ENCODE results near the gene AK8. TPM values are rescaled to one million over a fixed set of nuclear protein-coding genes. Genes with fewer than 3 reads are reported as not detected.

Gene AK8
- total RNA-seq, 1 experiment from 2014 or later, result 2.5 TPM

DNA sequence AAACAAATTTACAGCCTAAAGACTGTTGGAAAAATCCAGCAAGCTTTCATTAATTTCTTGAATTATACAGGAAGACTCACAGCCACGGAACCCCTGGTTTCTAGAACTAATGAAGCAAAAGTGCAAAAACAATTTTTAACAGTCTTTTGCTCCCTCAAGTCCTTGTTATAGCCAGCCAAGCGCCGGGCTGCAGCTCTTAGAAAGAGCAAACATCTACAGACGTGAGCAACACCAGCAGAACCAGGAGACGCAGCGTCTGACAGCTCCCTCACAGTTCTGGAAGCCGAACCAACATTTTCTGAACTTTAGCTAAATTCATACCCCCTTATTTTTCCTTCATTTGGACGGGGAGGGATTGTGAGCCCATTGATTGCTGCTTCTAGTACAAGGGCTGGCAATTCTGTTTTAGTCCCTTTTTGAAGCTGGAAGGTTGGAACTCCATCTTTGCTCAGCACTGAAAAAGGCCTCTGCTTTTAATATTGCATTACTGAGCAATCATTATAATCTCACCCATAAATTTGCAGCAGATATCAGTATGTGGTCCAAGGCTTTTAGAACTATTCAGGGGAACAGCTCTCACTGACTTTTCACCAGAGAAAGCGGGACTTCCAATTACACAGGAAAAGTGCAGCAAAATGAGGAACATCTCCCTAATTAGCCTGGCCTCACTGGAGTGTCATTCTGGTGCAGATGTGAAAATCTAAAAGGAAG is 45.8 kb downstream of the AK8 start:
- POLR2A ChIA-PET, result no interaction called here

More for the DNA sequence above, 45.8 kb downstream of the AK8 start:
- ATAC-seq, result no peak
- CTCF ChIA-PET, result no interaction called here
- H3K36me3 ChIP-seq (ENCODE audit: control insufficient read depth in 1 of 2, insufficient read depth in 2 of 2, low read length in 2 of 2), result no peaks in the 10 kb centered on the region
- no peaks in the 10 kb centered on the region for H3K79me2 ChIP-seq (ENCODE audit: insufficient read depth, low read length)
- no peaks in the 10 kb centered on the region for H3K9me3 ChIP-seq (ENCODE audit: control insufficient read depth in 1 of 2, insufficient read depth in 1 of 2, low read depth in 1 of 2, low read length in 2 of 2)
- no peak overlapping the region for H3K4me2 ChIP-seq (ENCODE audit: low read length)
- no peak overlapping the region for H3K9ac ChIP-seq (ENCODE audit: low read length)
- H3K27ac ChIP-seq (ENCODE audit: low read depth, low read length), result no peak overlapping the region
- no peak for DNase-seq (ENCODE audit: low read depth, low spot score)
- no peak overlapping the region for H2AFZ ChIP-seq (ENCODE audit: low read depth, low read length, poor library complexity, severe bottlenecking)
- H3K9me2 ChIP-seq (ENCODE audit: insufficient read depth), result no peaks in the 10 kb centered on the region
- BruUV-seq (replicated peaks), result no TSS peak
- TF ChIP-seq ZFX (IDR thresholded peaks at IDR 0.05) (no peak), SRF (IDR thresholded peaks at IDR 0.05; ENCODE audit: low read depth) (no peak), FOSL1 (IDR thresholded peaks at IDR 0.05; ENCODE audit: low read depth) (no peak), SIN3A (IDR thresholded peaks at IDR 0.05; ENCODE audit: low read depth) (no peak), TCF7L2 (IDR thresholded peaks at IDR 0.05; ENCODE audit: borderline replicate concordance, extremely low read depth, insufficient read depth, insufficient read length) (no peak), CEBPB (IDR thresholded peaks at IDR 0.05; ENCODE audit: low read depth) (no peak), RAD21 (IDR thresholded peaks at IDR 0.05; ENCODE audit: low read depth) (no peak), CBX3 (IDR thresholded peaks at IDR 0.05; ENCODE audit: low read depth) (no peak), POLR2AphosphoS5 (IDR thresholded peaks at IDR 0.05; ENCODE audit: low read depth, low read length) (no peak), EZH2 (IDR thresholded peaks at IDR 0.05) (no peak), EGR1 (IDR thresholded peaks at IDR 0.05; ENCODE audit: low read depth) (no peak), JUND (IDR thresholded peaks at IDR 0.05) (no peak), SP1 (IDR thresholded peaks at IDR 0.05; ENCODE audit: low read depth) (no peak), ZNF274 (IDR thresholded peaks at IDR 0.05; ENCODE audit: low read depth, low read length) (no peak), POLR2A (IDR thresholded peaks at IDR 0.05; ENCODE audit: borderline replicate concordance, extremely low read depth, insufficient read depth, insufficient read length) (no peak)
- TF ChIP-seq, protein P1, sequence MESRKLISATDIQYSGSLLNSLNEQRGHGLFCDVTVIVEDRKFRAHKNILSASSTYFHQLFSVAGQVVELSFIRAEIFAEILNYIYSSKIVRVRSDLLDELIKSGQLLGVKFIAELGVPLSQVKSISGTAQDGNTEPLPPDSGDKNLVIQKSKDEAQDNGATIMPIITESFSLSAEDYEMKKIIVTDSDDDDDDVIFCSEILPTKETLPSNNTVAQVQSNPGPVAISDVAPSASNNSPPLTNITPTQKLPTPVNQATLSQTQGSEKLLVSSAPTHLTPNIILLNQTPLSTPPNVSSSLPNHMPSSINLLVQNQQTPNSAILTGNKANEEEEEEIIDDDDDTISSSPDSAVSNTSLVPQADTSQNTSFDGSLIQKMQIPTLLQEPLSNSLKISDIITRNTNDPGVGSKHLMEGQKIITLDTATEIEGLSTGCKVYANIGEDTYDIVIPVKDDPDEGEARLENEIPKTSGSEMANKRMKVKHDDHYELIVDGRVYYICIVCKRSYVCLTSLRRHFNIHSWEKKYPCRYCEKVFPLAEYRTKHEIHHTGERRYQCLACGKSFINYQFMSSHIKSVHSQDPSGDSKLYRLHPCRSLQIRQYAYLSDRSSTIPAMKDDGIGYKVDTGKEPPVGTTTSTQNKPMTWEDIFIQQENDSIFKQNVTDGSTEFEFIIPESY (IDR thresholded peaks at IDR 0.05; ENCODE audit: extremely low read depth, insufficient replicate concordance, low read length), result no peak
- TF ChIP-seq, protein P2, sequence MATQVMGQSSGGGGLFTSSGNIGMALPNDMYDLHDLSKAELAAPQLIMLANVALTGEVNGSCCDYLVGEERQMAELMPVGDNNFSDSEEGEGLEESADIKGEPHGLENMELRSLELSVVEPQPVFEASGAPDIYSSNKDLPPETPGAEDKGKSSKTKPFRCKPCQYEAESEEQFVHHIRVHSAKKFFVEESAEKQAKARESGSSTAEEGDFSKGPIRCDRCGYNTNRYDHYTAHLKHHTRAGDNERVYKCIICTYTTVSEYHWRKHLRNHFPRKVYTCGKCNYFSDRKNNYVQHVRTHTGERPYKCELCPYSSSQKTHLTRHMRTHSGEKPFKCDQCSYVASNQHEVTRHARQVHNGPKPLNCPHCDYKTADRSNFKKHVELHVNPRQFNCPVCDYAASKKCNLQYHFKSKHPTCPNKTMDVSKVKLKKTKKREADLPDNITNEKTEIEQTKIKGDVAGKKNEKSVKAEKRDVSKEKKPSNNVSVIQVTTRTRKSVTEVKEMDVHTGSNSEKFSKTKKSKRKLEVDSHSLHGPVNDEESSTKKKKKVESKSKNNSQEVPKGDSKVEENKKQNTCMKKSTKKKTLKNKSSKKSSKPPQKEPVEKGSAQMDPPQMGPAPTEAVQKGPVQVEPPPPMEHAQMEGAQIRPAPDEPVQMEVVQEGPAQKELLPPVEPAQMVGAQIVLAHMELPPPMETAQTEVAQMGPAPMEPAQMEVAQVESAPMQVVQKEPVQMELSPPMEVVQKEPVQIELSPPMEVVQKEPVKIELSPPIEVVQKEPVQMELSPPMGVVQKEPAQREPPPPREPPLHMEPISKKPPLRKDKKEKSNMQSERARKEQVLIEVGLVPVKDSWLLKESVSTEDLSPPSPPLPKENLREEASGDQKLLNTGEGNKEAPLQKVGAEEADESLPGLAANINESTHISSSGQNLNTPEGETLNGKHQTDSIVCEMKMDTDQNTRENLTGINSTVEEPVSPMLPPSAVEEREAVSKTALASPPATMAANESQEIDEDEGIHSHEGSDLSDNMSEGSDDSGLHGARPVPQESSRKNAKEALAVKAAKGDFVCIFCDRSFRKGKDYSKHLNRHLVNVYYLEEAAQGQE (IDR thresholded peaks at IDR 0.05; ENCODE audit: low read depth), result no peak
- TF ChIP-seq, protein P3, sequence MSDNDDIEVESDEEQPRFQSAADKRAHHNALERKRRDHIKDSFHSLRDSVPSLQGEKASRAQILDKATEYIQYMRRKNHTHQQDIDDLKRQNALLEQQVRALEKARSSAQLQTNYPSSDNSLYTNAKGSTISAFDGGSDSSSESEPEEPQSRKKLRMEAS (IDR thresholded peaks at IDR 0.05), result no peak
- TF ChIP-seq, protein P4, sequence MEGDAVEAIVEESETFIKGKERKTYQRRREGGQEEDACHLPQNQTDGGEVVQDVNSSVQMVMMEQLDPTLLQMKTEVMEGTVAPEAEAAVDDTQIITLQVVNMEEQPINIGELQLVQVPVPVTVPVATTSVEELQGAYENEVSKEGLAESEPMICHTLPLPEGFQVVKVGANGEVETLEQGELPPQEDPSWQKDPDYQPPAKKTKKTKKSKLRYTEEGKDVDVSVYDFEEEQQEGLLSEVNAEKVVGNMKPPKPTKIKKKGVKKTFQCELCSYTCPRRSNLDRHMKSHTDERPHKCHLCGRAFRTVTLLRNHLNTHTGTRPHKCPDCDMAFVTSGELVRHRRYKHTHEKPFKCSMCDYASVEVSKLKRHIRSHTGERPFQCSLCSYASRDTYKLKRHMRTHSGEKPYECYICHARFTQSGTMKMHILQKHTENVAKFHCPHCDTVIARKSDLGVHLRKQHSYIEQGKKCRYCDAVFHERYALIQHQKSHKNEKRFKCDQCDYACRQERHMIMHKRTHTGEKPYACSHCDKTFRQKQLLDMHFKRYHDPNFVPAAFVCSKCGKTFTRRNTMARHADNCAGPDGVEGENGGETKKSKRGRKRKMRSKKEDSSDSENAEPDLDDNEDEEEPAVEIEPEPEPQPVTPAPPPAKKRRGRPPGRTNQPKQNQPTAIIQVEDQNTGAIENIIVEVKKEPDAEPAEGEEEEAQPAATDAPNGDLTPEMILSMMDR (IDR thresholded peaks at IDR 0.05 in 2 of 3, conservative IDR thresholded peaks at IDR 0.05 in 1 of 3; ENCODE audit: borderline replicate concordance in 1 of 3, insufficient read depth in 1 of 3, low read depth in 2 of 3, low read length in 2 of 3), result no peak
- intact Hi-C loops (cut with micrococcal nuclease), result no loop called here
- H3K27me3 ChIP-seq (ENCODE audit: insufficient read depth, low read length), result no peaks in the 10 kb centered on the region; the same call in 1 of the 2 replicates
- no peak overlapping the region for H3K4me3 ChIP-seq (replicated peaks in 1 of 2; ENCODE audit: low read depth in 1 of 2, low read length in 2 of 2)
- RAD21 ChIA-PET (ENCODE audit: low non-redundant PET in 1 of 2, low total read pairs in 2 of 2, uncharacterized antibody in 2 of 2, unreplicated experiment in 2 of 2), result no interaction called here
- H3K4me1 ChIP-seq (ENCODE audit: control insufficient read depth in 1 of 2, insufficient read depth in 2 of 2, low read length in 2 of 2), result no peaks in the 10 kb centered on the region
- H4K20me1 ChIP-seq (ENCODE audit: insufficient read depth), result no peaks in the 10 kb centered on the region
